Measurements from ENCODE around the gene PLCL1. TPM values are rescaled to one million over a fixed set of nuclear protein-coding genes. Genes with fewer than 3 reads are reported as not detected.
"Not testable (repeated sequence)": the region's sequence is repeated elsewhere in the genome, so short reads cannot be mapped to it uniquely, and the experiment has no call there.

The PLCL1 gene
- polyA plus RNA-seq, 3 donors, result 17.8 to 20.9 (median 19.4) TPM

DNA sequence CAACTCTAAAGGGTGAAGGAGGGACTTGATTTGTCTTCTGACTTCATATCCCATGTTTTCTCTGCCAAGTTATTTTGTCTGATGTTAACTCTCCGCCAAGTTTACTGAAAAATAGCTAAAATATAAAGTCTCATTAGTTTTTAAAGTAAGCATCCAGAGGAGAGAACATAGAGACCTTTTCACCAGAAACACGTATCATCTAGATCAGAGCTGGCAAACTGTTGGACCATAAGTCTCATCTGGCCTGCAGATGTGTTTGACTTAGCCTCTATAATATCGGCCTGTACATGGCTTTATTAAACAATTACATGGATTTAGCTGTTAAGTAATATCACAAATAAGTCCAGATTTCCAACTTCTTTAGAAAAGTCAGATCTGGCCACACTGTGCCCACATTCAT is 182.6 kb downstream of the PLCL1 start:
- no peak for DNase-seq (ENCODE audit: low read depth in 3 of 3, low spot score in 2 of 3)

DNA sequence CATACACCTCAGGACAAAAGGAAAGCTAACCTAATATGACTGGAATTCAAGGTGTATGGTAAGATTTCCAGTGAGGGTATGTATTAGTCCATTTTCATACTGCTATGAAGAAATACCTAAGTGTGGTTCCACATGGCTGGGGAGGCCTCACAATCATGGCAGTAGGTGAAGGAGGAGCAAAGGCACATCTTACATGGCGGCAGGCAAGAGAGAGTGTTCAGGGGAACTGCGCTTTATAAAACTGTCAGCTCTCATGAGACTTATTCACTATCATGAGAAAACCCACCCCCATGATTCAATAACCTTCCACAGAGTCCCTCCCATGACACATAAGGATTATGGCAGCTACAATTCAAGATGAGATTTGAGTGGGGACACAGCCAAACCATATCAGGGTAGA is 186.0 kb downstream of the PLCL1 start:
- DNase-seq (ENCODE audit: low read depth in 3 of 3, low spot score in 2 of 3), result no peak

DNA sequence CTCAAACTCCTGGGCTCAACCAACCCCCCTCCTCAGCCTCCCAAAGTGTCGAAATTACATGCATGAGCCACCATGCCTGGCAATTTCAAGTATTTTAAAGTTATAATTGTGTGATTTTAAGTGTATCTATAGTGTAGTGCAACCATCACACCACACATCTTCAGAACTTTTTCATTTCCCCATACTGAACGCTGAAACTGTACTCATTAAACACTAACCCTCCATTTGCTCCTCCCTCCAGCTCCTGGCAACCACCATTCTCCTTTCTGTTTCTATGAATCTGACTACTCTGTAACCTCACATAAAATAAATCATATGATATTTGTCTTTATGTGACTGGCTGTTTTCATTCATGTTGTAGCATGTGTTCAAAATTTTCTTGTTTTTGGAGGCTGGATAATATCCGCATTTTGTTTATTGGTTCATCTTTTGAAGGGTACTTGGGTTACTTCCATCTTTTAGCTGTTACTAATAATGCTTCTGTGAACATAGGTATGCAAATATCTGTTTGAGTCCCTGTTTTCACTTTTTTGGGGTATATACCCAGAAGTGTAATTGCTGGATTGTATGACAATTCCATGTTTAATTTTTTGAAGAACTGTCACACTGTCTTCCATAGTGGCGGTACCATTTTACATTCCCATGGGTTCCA is 188.2 kb downstream of the PLCL1 start:
- no peak for DNase-seq (ENCODE audit: low read depth in 3 of 3, low spot score in 2 of 3)

DNA sequence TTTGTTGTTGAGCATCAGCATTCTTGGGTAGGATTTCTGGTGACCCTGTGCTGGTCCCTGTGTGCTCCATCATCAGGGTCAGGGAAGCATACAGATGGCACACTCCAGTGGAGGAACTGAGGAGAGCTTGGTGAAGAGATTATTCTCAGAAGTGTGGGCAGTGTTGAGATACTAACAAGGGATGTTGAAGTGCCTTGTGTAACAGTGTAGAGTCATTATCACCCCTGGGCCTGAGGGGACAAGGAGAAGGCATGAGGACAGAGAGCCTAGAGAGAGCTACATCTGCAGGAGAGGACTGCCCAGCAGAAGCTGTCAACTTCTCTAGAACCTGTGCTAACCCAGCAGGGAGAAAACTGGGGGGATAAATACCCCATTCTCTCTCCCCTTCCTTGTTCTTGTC is 189.0 kb downstream of the PLCL1 start:
- no peak for DNase-seq (ENCODE audit: low read depth in 3 of 3, low spot score in 2 of 3)

DNA sequence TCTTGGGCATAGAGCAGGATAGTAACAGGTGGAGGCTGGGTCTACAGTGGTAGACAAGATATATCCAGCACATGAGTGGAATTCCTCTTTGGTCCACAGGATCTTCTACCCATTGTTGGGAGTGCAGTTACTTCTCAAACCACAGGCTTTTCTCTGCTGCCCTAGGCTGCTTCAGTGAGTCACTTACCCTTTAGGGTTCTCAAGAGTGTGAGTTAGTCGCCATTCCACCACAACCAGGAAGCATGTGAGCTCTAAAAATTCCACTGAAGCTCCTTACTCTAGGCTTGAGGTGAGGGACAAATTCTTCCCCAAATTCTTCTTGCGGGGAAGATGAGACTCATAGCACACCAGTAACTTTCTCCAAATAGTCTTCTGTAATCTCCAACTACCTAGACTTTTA is 189.4 kb downstream of the PLCL1 start:
- no peak for DNase-seq (ENCODE audit: low read depth in 3 of 3, low spot score in 2 of 3)

DNA sequence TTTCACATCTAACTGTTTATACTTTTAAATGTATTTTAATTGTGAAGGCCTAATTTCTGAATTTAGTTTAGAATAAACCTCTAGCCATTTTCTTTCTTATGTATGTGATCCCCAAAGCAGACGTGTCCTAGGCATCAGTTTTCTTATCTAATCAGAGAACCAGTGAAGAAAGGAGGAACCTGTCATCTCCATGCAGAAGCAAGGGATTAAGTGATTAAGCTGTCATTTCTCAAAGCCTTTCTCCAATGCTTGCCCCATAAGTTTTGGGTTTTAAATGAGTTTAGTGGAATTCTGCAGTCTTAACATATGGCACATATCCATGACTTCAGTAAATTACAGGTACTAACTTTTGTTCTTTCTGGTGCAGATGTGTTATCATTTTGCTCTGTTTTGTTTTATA is 190.4 kb downstream of the PLCL1 start:
- DNase-seq (ENCODE audit: low read depth in 3 of 3, low spot score in 2 of 3), result no peak

DNA sequence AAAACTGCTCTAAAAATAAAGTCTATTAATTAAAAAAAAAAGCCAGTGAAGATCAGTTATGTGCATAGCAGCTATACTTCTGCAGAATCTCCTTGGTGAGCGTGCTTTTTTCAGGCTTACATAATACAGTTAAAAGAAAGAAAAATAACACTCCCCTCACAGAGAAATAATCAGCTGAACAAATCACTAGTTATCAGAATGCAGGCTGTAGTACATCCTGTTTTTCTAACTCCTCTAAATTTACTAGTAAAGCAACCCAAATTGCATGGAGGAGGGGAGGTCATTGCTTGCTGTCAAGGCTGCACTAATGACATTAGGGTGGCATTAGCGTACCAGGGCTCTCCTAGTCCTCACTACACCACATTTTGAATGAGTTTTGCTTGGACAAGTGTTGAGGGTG is 192.2 kb downstream of the PLCL1 start:
- DNase-seq (ENCODE audit: low read depth in 3 of 3, low spot score in 2 of 3), result no peak

DNA sequence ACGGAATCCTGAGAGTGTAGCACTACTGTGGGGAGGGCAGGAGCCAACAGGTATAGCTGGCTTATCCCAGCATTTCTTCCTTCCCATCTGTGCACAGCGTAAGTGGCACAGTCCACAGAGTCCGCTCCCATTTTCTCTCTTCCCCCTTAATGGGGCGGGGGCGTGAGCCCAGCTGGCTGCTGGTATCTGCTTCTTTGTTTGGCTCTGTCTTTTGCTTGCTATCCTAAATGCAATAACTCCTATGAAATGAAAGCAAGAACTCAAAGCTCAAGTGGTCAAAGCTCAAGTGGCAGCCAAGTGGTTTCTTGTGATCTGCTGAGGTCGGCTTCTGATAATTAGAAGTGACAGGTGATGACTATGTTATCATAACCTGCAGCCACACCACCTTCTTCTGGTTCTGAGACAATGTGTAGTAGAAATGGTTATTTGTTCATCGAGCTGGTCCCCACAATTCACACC is 192.7 kb downstream of the PLCL1 start:
- no peak for DNase-seq (ENCODE audit: low read depth in 3 of 3, low spot score in 2 of 3)

DNA sequence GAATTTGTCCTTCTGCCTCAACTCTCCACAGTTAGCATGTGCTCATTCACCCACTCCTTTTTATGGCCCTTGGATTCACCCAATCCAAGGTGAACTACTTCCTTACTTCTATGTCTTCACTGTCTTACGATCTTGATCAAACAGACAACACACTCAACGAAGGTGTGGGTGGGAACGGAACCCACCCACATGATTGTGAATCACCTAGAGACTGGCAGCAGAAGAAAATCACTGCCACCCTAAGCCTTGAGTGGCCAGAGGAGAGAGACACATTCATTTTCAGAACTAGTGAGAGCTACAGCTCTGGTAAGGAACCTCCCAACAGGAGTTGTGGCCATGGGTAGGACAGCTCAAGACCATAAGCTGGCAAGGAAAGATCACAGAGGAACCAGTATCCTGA is 194.3 kb downstream of the PLCL1 start:
- DNase-seq (ENCODE audit: low read depth in 3 of 3, low spot score in 2 of 3), result no peak

DNA sequence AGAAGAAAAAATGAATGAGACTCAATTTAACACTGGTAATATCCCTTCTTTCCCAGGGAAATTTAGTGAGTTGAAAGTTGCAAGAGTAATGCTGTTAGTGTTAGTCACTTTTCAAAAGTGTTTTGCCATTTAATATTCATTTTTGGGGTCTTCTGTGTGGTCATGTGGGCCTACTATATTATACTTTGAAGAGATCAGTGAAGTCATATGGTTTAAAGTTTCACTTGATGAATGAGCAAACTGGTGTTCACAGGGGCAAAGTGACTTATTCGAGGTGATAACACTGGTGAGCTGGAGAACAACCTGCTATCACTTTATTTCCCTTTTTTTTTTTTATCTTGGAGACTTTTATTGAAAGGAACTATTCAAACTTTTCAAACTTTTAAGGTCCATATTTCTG is 196.0 kb downstream of the PLCL1 start:
- DNase-seq (ENCODE audit: low read depth in 3 of 3, low spot score in 2 of 3), result no peak

DNA sequence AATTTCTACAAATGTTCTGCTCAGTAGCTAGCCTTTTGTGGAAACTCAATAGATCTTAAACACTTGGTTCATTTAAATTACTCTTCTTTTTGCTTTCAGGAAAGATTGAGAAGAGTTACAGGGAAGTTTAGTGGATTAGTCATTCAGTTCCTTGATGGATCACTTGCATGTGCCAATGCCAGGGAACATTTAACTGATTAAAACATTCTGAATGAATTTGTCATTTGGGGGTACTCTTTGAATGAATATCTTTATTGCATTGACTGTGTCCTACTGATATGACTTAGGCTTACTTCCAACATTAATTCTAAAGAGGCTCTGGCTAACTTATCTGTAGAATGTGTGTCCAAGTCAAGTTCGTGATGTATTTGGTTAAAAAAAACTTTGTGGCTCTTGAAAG is 199.8 kb downstream of the PLCL1 start:
- DNase-seq (ENCODE audit: low read depth in 3 of 3, low spot score in 2 of 3), result no peak

DNA sequence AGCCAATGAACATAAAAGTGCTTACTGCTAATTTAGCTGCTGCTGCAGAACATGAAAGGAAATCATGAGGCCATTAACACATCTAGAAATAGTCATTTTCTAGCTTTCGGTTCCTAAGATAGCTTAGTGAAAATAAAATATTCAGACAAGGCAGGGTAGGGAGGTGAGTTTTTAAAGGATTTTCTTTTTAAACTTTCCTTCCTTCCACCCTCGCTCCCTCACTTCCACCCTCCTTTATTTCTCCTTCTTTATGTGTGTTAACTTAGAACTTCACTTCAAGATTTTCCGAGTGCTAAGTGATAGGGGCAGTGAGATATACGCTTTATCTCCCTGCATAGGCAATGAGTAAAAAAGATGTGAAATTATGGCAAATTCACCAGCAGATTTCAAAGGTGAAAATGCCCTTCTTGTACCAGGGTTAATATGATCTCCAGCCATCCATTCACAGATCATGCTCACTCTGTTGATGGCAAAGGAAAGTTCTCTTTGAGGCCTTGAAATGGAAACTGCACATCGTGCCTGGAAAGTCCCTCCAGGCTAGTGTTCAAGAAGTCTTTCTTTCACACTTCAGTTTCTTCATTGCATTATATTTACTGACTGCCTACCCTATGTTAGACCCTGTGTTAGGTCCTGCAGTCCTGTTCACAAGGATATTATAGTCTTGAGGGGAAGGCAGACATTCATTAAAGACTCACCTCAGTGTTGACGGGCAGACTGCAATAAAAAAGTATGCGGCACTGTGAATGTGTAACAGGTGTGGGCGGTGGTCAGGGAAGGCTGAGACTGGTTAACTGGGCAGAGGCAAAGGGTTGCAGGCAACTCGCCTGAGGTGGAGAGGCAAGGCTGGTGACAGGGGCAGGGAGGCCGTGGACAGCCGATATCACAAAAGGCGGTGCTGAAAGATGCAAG is 200.8 kb downstream of the PLCL1 start:
- DNase-seq (ENCODE audit: low read depth in 3 of 3, low spot score in 2 of 3), result no peak

DNA sequence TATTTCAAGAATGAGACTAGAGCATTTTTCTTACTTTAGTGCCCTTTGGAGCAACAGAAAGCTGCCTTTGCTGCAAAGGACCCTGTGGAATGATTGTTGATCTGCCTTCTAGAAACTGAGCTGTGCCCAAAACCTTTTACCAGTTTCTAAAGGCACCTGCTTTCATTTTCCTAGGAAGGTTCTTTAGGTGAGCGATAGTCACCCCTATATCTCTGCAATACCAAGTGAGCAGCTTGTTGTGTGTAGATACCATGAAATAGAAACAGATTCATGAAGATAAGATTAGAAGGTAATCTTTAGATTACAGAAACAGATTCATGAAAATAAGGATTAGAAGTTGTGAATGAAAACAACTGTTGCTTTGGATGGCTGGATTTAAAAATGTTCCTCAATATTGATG is 202.3 kb downstream of the PLCL1 start:
- DNase-seq (ENCODE audit: low read depth in 3 of 3, low spot score in 2 of 3), result no peak

DNA sequence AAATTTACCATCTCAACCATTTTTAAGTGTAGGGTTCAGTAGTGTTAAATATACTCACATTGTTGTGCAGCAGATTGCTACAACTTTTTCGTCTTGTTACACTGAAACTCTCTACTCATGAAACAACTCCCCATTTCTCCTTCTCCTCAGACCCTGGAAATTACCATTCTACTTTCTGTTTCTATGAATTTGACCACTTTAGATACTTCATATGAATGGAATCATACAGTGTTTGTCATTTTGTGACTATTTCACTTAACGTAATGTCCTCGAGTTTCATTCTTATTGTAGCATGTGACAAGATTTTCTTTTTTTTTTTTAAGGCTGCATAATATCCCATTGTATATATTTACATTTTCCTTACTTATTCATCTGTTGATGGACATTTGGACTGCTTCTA is 203.8 kb downstream of the PLCL1 start:
- DNase-seq (ENCODE audit: low read depth in 3 of 3, low spot score in 2 of 3), result no peak

DNA sequence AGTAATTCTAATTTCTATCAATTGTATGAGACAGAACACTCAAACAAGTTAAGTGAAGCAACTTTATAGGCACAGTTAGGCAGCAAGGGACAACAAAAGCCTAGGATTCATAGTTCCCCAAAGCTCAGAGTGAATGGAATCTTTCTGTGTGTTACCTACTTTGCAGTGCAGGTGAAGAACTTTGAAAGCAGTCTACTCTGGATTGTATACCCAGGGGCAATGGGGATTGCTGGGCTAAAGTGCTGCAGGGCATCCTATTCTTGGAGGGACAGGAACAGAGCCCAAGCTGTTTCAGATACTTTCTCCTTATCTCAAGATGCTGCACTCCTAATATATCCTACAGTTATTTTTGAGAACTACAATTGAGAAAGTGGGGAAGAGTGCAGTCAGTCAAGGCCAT is 207.6 kb downstream of the PLCL1 start:
- DNase-seq (ENCODE audit: low read depth in 3 of 3, low spot score in 2 of 3), result no peak

DNA sequence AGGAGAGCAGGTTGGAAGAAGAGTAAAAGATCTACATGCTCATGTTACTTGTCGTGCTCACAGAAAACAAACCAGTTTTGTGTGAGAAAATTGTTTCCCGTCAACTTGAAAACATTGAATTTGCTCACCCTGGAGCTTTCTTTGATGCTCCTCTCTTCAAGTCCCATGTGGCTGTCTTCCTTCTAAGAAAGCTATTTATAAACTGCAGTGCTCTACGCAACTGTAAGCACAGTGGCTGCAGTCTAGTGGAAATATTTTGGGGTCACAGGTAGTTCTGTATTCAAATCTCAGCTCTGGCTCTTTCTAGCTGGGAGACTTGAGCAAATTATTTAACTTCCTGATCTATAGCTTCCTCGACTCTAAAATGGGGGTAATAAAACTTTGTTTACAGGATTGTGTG is 211.8 kb downstream of the PLCL1 start:
- no peak for DNase-seq (ENCODE audit: low read depth in 3 of 3, low spot score in 2 of 3)

DNA sequence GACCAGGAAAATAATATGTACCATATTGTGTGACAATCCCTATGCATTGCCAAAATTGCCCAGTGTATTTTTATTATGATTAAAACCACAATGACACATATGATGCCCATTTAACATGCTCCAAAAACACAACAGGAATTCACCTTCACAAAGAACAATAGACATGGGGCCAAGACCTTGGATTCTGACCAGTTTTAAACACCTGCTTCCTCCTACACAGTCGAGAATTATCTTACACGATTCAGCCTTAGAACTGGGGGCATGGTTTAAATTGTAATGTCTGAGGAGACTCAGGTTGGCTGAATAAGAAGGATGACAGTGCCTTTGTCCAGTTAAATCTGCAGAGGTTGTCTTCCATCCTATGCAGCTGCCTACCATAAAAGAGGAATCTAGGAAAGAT is 212.7 kb downstream of the PLCL1 start:
- no peak for DNase-seq (ENCODE audit: low read depth in 3 of 3, low spot score in 2 of 3)

DNA sequence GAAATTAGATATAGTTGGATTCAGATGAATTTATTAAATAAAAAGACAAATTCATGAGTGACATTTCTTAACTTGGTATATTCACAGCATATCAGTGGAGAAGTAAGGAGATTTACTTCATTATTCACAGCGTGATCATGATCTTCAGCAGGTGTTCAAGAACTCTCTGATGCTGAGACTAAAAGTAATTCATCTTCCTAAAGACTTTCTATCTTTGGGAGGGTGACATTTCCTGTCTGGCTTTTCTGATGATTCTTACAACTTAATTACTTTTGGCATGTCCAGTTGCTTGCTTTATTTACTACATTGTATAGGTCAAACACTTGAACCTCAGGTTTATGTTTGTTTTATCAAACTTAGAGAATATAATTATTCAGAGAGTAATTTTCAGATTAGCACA is 224.6 kb downstream of the PLCL1 start:
- DNase-seq (ENCODE audit: low read depth in 3 of 3, low spot score in 2 of 3), result no peak

DNA sequence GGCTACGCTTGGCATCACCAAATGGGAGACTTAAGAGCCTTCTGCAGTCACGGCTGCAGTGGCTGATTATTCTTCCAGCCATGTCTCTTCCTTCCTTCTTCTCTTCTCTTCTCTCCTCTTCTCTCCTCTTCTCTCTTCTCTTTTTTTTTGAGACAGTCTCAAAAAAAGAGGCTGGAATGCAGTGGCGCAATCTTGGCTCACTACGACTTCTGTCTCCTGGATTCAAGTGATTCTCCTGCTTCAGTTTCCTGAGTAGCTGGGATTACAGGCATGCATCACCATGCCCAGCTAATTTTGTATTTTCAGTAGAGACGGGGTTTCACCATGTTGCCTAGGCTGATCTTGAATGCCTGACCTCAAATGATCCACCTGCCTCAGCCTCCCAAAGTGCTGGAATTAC is 225.2 kb downstream of the PLCL1 start:
- DNase-seq (ENCODE audit: low read depth in 3 of 3, low spot score in 2 of 3), result not testable (repeated sequence)

DNA sequence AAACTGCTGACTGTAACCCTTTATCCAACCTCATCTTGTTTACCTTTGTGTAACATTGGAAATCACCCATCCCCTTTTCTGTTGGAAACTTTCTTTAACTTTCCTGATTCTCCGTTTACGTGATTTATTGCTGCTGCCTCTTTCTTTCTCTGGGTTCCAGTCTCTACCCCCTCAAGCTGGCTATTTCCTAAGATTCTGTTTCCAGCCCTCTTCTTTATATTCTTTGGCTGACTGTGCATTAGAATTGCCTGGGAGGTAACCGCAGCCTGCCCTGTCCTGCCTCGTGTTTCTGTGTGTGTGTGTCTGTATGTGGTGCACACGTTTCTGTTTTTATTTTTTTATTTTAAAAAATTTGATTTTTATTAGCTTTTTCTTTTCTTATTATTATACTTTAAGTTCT is 229.2 kb downstream of the PLCL1 start:
- no peak for DNase-seq (ENCODE audit: low read depth in 3 of 3, low spot score in 2 of 3)

DNA sequence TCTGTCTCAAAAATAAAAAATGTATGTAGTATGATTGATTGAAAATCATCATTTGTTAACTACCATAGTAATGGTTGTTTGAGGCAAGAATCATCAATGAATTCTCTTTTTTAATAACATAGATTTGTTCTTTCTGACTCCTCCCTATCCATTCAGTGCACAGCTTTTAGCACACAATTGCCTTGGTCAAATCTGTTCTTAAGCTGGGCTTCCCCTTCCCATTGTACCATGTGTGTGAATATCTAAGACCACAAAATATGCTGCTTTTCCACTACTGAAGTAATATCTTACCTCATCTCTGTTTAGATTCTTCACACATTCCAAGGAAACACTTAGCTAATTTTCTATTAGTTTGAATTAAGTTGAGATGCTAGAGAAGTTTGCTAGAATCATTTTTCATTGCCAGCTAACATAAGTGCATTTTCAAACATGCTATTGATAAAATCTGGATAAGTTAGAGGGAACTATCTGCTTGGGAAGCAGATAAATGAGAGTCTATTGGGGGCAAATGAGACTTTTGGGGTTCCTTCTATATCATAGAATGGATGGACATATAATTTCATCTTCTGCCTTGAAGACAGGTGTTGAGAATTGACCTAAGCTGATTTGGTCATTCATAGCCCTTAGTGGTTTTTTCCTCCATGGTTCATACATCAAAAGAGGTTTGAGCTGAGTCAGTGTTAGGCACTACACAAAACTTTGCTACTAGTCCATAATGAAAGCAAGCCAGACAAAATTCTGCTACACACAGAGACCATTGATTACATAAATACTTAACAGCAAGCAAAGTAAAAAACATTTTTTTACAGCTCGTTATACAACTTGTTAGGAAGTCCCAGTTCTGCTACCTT is 231.9 kb downstream of the PLCL1 start:
- no peak for DNase-seq (ENCODE audit: low read depth in 3 of 3, low spot score in 2 of 3)
